ENCODE data around the gene MINDY3.
A peak's percentile ranks its signal among the peaks of the same experiment; 100 is the strongest.

GRCh38 chr10:15791816-15792524, 68.3 kb downstream of the MINDY3 start:
- TF ChIP-seq PKNOX1 (IDR thresholded peaks at IDR 0.05) = peak; percentile 71
- no peak for TF ChIP-seq FOXK2 (IDR thresholded peaks at IDR 0.05)
- no peak for TF ChIP-seq BHLHE40 (IDR thresholded peaks at IDR 0.05; ENCODE audit: borderline replicate concordance)
